AG09309 (cell line): ENCODE measurements around the gene MARCKS.
"Not testable (repeated sequence)": the region's sequence is repeated elsewhere in the genome, so short reads cannot be mapped to it uniquely, and the experiment has no call there.

ENCODE experiments used
- DNase-seq: peaks from one replicate; pipeline ENCODE4 v3.0.0-alpha.2; 2010; ENCODE audit warnings: low read depth
- H3K4me3 ChIP-seq: 2 replicates; pipeline ENCODE4 v1.5.1; 2011; ENCODE audit warnings: mild to moderate bottlenecking, low read depth, low read length, moderate library complexity; ENCODE audit not compliant: control insufficient read depth
- TF ChIP-seq, protein P1 (sequence below): IDR thresholded peaks from 2 replicates; pipeline ENCODE4 v1.5.1; 2011; ENCODE audit warnings: mild to moderate bottlenecking, low read depth, low read length, inconsistent platforms; ENCODE audit not compliant: insufficient read depth, control insufficient read depth; ENCODE audit errors: missing control alignments

Gene MARCKS

DNA sequence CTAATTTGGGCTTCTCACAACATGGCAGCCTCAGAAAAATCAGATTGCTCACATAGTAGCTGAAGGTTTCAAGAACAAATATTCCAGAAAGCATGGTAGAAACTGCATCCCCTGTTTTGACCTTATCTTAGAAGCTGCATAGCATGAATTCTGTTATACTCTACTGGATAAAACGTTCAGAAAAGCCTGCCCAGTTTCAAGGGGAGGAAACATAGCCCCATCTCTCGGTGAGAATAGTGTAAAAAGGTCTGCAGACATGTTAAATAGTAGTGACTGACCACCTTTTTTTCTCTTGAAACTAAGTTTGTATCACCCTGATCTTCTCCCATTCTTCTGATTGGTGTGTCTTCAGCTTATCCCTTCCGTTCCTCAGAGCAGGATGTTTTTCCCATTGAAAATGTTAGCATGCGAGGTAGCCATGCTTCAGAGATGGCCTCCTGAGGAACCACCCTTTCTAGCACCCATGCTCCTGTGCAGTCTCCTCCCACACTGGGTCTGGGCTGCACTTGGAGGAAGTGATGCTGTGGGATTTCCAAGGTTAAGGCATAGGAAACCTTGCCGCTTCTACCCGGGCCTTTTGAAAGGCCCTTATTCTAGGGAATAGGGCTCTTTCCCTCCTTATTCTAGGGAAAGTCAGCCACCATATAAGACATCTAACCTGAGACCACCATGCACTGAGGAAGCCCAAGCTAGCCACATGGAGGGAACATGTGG lies 50.1 kb downstream of the MARCKS start:
- no peak overlapping the region for H3K4me3 ChIP-seq
- no peak for DNase-seq
- TF ChIP-seq, protein P1, sequence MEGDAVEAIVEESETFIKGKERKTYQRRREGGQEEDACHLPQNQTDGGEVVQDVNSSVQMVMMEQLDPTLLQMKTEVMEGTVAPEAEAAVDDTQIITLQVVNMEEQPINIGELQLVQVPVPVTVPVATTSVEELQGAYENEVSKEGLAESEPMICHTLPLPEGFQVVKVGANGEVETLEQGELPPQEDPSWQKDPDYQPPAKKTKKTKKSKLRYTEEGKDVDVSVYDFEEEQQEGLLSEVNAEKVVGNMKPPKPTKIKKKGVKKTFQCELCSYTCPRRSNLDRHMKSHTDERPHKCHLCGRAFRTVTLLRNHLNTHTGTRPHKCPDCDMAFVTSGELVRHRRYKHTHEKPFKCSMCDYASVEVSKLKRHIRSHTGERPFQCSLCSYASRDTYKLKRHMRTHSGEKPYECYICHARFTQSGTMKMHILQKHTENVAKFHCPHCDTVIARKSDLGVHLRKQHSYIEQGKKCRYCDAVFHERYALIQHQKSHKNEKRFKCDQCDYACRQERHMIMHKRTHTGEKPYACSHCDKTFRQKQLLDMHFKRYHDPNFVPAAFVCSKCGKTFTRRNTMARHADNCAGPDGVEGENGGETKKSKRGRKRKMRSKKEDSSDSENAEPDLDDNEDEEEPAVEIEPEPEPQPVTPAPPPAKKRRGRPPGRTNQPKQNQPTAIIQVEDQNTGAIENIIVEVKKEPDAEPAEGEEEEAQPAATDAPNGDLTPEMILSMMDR = peak; percentile 22

DNA sequence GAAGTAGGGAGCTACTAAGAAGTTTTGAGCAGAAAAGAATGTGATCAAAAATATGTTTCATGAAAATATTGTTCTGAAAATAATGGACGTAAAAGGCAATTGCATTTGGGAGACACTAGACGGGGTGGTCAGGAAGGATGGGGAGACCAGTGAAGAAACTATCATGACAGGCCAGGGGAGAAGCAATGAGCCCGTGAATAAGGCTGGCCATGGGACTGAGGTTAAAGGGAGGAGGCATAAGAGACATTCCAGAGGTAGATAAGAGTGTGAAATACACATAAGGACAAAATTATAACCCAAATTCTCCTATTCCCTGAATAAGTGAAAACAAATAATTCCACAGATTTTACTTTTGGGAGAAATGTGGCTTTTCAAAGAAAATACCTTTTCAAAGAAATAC lies 51.7 kb downstream of the MARCKS start:
- no peak overlapping the region for H3K4me3 ChIP-seq
- TF ChIP-seq, protein P1 = no peak
- DNase-seq = no peak

DNA sequence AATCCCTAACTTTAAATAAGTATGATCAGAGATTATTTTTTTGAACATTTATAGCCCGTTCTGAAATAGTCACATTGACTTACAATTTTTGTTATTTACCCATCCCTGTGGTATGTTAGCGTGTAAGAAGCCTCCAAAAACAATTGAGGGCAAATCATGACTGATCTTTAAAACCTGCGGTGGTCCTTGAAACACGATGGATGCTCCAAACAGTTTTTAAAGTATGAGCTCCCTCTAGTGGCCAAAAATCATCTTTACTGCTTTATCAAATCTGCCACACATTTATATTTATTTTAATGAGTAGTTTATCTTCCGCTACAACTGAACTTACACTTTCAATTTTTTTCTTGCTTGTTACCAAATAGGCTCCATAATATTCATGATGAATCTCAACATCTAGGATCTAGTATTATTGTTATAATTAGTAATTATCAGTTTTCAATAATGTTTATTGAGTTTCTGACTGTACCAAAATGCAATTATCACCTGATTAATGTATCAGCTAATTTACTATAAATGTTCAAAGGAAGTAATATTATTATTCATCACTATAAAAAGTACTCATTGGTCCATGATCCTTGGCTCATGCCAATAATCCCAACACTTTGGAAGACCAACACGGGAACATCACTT lies 52.2 kb downstream of the MARCKS start:
- TF ChIP-seq, protein P1 = peak; percentile 51
- no peak overlapping the region for H3K4me3 ChIP-seq
- peak; percentile 70 for DNase-seq

DNA sequence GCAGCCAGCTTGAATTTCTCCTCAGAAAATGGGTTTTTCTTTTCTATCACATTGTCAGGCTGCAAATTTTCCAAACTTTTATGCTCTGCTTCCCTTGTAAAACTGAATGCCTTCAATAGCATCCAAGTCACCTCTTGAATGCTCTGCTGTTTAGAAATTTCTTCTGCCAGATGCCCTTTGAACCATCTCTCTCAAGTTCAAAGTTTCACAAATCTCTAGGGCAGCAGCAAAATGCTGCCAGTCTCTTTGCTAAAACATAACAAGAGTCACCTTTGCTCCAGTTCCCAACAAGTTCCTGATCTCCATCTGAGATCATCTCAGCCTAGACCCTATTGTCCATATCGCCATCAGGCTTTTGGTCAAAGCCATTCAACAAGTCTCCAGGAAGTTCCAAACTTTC lies 53.1 kb downstream of the MARCKS start:
- DNase-seq, H3K4me3 ChIP-seq: not testable (repeated sequence)
